Keratinocyte (primary cell): ENCODE measurements around the gene KCNN2. TPM values are rescaled to one million over a fixed set of nuclear protein-coding genes. Genes with fewer than 3 reads are reported as not detected.

Source experiments
- DNase-seq: peaks from one replicate; pipeline ENCODE4 v3.0.0-alpha.2; 2011; ENCODE audit warnings: low read depth, missing footprints, low spot score
- FAIRE-seq: peaks from 2 replicates; lab custom pipeline; 2011; peaks lifted over from hg19 to GRCh38; lab: Jason Lieb, UNC
- H2AFZ ChIP-seq: 2 replicates; pipeline ENCODE4 v1.6.0; 2012; ENCODE audit warnings: low read length, control low read depth, inconsistent platforms; ENCODE audit not compliant: control insufficient read depth
- H3K27ac ChIP-seq: 2 replicates; pipeline ENCODE4 v1.5.1; 2011; ENCODE audit warnings: low read length; ENCODE audit not compliant: control insufficient read depth, insufficient read depth
- H3K27me3 ChIP-seq: 3 replicates; pipeline ENCODE4 v1.6.0; 2011; ENCODE audit warnings: low read length; ENCODE audit not compliant: control insufficient read depth, insufficient read depth; ENCODE audit errors: extremely low read depth
- H3K36me3 ChIP-seq, 2 experiments: 2 replicates in 1 of 2; 3 replicates in 1 of 2; pipeline ENCODE4 v1.5.1; 2011; ENCODE audit warnings: low read length in 2 of 2, mild to moderate bottlenecking in 1 of 2; ENCODE audit not compliant: control insufficient read depth in 2 of 2, insufficient read depth in 2 of 2; ENCODE audit errors: extremely low read depth in 1 of 2
- H3K4me1 ChIP-seq: 3 replicates; pipeline ENCODE4 v1.5.1; 2011; ENCODE audit warnings: low read length; ENCODE audit not compliant: control insufficient read depth, insufficient read depth; ENCODE audit errors: extremely low read depth
- H3K4me2 ChIP-seq: 3 replicates; pipeline ENCODE4 v1.6.0; 2011; ENCODE audit warnings: low read depth, low read length; ENCODE audit not compliant: control insufficient read depth, insufficient read depth; ENCODE audit errors: extremely low read depth
- H3K4me3 ChIP-seq, 3 experiments: fragments of 200-600 bp in 1 of 3; sonication (generic) in 1 of 3; 2 replicates in 2 of 3; 3 replicates in 1 of 3; pipeline ENCODE4 v1.5.1; 2011 to 2016; ENCODE audit warnings: low read length in 3 of 3, mild to moderate bottlenecking in 3 of 3, control low read depth in 2 of 3, inconsistent platforms in 1 of 3, low read depth in 1 of 3, mixed read lengths in 1 of 3, mixed run types in 1 of 3, moderate library complexity in 1 of 3; ENCODE audit not compliant: control insufficient read depth in 2 of 3, insufficient read depth in 2 of 3; ENCODE audit errors: extremely low read depth in 1 of 3
- H3K79me2 ChIP-seq: 2 replicates; pipeline ENCODE4 v1.6.0; 2012; ENCODE audit warnings: low read length; ENCODE audit not compliant: control insufficient read depth, insufficient read depth
- H3K9ac ChIP-seq: 3 replicates; pipeline ENCODE4 v1.6.0; 2011; ENCODE audit warnings: low read length; ENCODE audit not compliant: control insufficient read depth, insufficient read depth; ENCODE audit errors: extremely low read depth
- H3K9me1 ChIP-seq: 3 replicates; pipeline ENCODE4 v1.6.0; 2011; ENCODE audit warnings: low read length; ENCODE audit not compliant: control insufficient read depth, insufficient read depth; ENCODE audit errors: extremely low read depth
- H3K9me3 ChIP-seq: 2 replicates; pipeline ENCODE4 v1.5.1; 2012; ENCODE audit warnings: low read depth, low read length; ENCODE audit not compliant: control insufficient read depth
- H4K20me1 ChIP-seq: 3 replicates; pipeline ENCODE4 v1.6.0; 2011; ENCODE audit warnings: low read length; ENCODE audit not compliant: control insufficient read depth, insufficient read depth; ENCODE audit errors: extremely low read depth
- CTCF ChIP-seq, 3 experiments: IDR thresholded peaks in 1 of 3; conservative IDR thresholded peaks in 1 of 3; optimal IDR thresholded peaks in 1 of 3; 2 replicates in 2 of 3; 3 replicates in 1 of 3; pipeline versions ENCODE3 to v1.5.1; 2011; ENCODE audit warnings: low read length in 3 of 3, mild to moderate bottlenecking in 3 of 3, moderate library complexity in 2 of 3, control low read depth in 1 of 3, inconsistent platforms in 1 of 3; ENCODE audit not compliant: insufficient read depth in 2 of 3; ENCODE audit errors: extremely low read depth in 1 of 3
- EZH2 ChIP-seq: IDR thresholded peaks from one replicate; pipeline ENCODE4 v1.6.1; 2012; ENCODE audit warnings: inconsistent platforms, mild to moderate bottlenecking, low read length, moderate library complexity
- dilution Hi-C: fragments of 300-500 bp; cut with MboI; formaldehyde crosslinking; loops from one replicate; pipeline ENCODE4 v1.7.0; 2020; ENCODE audit warnings: low sequenced_read_pairs; ENCODE audit not compliant: extremely low pct_ligation_motif_present
- polyA plus RNA-seq, 5 experiments: library from polyadenylated mRNA; depleted of rRNA in 3 of 5; stranded (reverse) in 3 of 5; stranded (forward) in 1 of 5; unstranded in 1 of 5; fragments of >200 nt; gene quantifications; 1 replicate in 1 of 5; 2 replicates in 3 of 5; 3 replicates in 1 of 5; pipeline versions ENCODE4 v1.2.1 to v1.2.3, GENCODE V29; 2011 to 2012; ENCODE audit warnings: missing spikeins in 2 of 5, low read depth in 1 of 5, low replicate concordance in 1 of 5

Gene KCNN2
- polyA plus RNA-seq, 1 donor (not counting 4 experiments of a cell fraction or from before 2014, with no cell fraction given): 0.09 TPM

GRCh38 chr5:114524221-114524620 is 162.4 kb downstream of the KCNN2 start:
- H3K4me1 ChIP-seq: no peaks in the 10 kb centered on the region
- H3K79me2 ChIP-seq: no peaks in the 10 kb centered on the region
- H3K4me2 ChIP-seq: no peak overlapping the region
- no peaks in the 10 kb centered on the region for H3K27me3 ChIP-seq
- no peaks in the 10 kb centered on the region for H4K20me1 ChIP-seq
- DNase-seq (no peak), FAIRE-seq (no peak)
- no peak overlapping the region for H3K4me3 ChIP-seq
- dilution Hi-C loops: no loop called here
- no peak overlapping the region for H3K9ac ChIP-seq
- no peaks in the 10 kb centered on the region for H3K9me1 ChIP-seq
- H2AFZ ChIP-seq: no peak overlapping the region
- H3K36me3 ChIP-seq: no peaks in the 10 kb centered on the region
- TF ChIP-seq EZH2: no peak
- TF ChIP-seq CTCF (optimal IDR thresholded peaks at IDR 0.05 in 1 of 3, IDR thresholded peaks at IDR 0.05 in 1 of 3, conservative IDR thresholded peaks at IDR 0.05 in 1 of 3; ENCODE audit: extremely low read depth in 1 of 3, insufficient read depth in 2 of 3, low read length in 3 of 3): no peak
- no peak overlapping the region for H3K27ac ChIP-seq
- no peaks in the 10 kb centered on the region for H3K9me3 ChIP-seq

- Histone ChIP-seq H3K27ac (no peak overlapping the region), H3K9me1 (no peaks in the 10 kb centered on the region), H2AFZ (no peak overlapping the region), H3K27me3 (no peaks in the 10 kb centered on the region), H3K9me3 (no peaks in the 10 kb centered on the region), H3K4me3 (no peak overlapping the region), H3K36me3 (no peaks in the 10 kb centered on the region), H4K20me1 (no peaks in the 10 kb centered on the region), H3K9ac (no peak overlapping the region), H3K4me1 (no peaks in the 10 kb centered on the region), H3K79me2 (no peaks in the 10 kb centered on the region), H3K4me2 (no peak overlapping the region)
- dilution Hi-C loops: no loop called here
- DNase-seq (no peak), FAIRE-seq (no peak)
- TF ChIP-seq EZH2 (no peak), CTCF (optimal IDR thresholded peaks at IDR 0.05 in 1 of 3, IDR thresholded peaks at IDR 0.05 in 1 of 3, conservative IDR thresholded peaks at IDR 0.05 in 1 of 3; ENCODE audit: extremely low read depth in 1 of 3, insufficient read depth in 2 of 3, low read length in 3 of 3) (no peak)
Measured at GRCh38 chr5:114544561-114544960, 182.7 kb downstream of the KCNN2 start.
